Neural cell (in vitro differentiated cells): ENCODE results near the gene PPIG.

Experiments used
- CTCF ChIP-seq: fragments of 450-650 bp; IDR thresholded peaks from 2 replicates; pipeline ENCODE4 v1.5.1; 2014; ENCODE audit warnings: antibody characterized with exemption, mild to moderate bottlenecking, moderate library complexity; ENCODE audit not compliant: poor library complexity, severe bottlenecking
- TAF1 ChIP-seq: IDR thresholded peaks from 2 replicates; pipeline ENCODE4 v1.6.1; 2012; ENCODE audit warnings: low read depth

- TF ChIP-seq TAF1, result no peak
- TF ChIP-seq CTCF, result no peak
These were observed 75.2 kb downstream of the PPIG start for GRCh38 chr2:169659320-169659719.
